Stimulated activated CD8-positive, alpha-beta memory T cell treated with anti-CD3 and anti-CD28 coated beads, Interleukin-2, amount 100 ng/mL, for 48 hours (primary cell): Measurements from ENCODE around the gene ARFGEF3.
"Not testable (repeated sequence)": the region's sequence is repeated elsewhere in the genome, so short reads cannot be mapped to it uniquely, and the experiment has no call there.

Source experiments
- DNase-seq, 2 donors: peaks; one replicate each; pipeline ENCODE4 v3.0.0-alpha.2; 2020; ENCODE audit warnings: low read depth in 2 of 2

Gene ARFGEF3

DNA sequence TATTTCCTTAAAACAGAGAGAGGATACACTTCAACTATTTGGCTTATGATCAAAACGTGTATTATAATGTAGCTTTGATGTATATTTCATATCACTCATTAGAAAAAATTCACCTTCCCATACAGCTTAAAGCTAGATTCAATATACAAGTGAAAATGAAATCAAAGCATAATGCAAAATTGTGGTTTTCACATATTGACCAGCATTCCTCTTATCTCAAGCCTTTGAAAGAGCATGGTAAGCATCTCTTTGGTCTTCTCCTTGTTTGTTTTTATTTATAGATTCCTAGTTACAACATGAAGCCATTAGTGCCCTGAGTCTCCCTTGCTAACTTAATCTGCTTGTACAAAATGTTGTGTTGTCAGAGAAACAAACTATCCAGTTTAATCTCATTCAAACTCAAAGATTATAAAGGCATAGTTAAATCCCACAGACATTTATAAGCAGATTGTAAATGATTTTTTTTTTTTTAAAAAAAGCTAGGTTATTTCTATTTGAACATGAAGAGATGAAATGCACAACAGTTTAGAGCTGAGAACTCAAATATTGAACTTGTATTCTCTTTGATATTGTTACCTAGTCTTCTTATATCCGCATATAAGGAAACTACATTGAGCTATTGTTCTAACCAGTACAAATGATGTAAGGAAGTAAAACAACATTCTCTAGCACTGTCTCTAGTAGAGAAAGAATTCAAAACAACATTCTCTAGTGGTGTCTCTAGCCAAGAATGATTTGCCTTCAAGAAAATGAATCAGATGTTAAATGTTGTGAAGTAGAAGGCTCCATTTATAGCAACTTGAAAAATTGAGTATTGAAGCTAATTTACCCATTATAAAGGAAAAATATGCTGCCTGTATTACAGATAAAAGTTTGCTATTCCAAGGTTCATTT is 184.8 kb downstream of the ARFGEF3 start:
- DNase-seq, result no peak

DNA sequence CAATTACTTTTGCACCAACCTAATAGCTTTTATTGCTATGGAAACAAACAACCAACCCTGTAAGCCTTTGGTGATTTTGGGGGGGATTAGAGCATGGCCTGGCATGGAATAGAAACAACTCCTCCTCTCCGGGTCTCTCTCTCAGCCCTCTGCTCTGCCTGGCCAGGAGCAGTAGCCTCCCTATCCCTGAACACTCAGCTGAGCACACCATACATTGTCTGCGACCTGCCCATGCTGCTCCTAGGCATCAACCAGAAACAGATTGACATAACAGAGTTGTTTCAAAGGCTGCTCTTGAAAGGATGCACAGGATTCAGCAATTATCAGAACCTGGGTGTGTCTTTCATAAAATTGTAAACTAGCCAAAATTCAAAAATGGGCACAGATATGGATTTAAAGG is 186.1 kb downstream of the ARFGEF3 start:
- no peak for DNase-seq

DNA sequence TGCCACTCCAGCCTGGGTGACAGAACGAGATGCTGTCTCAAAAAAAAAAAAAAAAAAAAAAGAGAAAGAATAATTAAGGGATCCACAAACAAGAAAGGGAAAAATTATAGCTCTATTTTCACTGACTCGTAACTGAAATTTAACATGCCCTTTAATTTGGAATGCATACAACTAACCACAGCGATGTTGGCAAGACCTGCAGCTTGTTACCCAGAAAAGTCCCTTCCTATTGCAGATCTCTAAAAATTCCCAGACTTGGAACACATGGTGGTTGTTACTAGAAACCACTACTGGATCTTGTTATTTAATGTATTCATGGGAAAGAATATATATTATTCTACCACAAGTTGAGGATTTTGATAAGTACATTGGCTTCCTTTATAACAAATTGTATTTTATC is 188.2 kb downstream of the ARFGEF3 start:
- no peak for DNase-seq

DNA sequence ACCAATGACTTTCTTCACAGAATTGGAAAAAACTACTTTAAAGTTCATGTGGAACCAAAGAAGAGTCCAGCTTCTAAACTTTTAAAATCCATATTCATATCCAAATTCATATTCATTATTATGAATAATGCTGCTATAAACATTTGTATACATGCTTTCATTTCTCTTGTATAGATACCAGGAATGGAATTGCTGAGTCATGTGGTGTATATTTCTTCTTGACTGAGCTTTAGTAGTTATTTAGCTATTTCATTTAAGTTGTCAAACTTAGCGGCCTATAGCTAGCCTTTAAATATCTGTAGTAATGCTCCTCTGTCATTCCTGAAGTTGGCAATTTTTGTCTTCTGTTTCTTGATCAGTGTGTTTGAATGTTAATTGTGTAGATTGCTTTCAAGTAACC is 196.2 kb downstream of the ARFGEF3 start:
- DNase-seq, result no peak

DNA sequence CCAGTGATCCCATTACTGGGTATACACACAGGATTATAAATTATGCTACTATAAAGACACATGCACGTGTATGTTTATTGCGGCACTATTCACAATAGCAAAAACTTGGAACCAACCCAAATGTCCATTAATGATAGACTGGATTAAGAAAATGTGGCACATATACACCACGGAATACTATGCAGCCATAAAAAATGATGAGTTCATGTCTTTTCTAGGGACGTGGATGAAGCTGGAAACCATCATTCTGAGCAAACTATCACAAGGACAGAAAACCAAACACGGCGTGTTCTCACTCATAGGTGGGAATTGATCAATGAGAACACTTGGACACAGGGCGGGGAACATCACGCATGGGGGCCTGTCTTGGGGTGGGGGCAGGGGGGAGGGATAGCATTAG is 206.9 kb downstream of the ARFGEF3 start:
- not testable (repeated sequence) for DNase-seq

DNA sequence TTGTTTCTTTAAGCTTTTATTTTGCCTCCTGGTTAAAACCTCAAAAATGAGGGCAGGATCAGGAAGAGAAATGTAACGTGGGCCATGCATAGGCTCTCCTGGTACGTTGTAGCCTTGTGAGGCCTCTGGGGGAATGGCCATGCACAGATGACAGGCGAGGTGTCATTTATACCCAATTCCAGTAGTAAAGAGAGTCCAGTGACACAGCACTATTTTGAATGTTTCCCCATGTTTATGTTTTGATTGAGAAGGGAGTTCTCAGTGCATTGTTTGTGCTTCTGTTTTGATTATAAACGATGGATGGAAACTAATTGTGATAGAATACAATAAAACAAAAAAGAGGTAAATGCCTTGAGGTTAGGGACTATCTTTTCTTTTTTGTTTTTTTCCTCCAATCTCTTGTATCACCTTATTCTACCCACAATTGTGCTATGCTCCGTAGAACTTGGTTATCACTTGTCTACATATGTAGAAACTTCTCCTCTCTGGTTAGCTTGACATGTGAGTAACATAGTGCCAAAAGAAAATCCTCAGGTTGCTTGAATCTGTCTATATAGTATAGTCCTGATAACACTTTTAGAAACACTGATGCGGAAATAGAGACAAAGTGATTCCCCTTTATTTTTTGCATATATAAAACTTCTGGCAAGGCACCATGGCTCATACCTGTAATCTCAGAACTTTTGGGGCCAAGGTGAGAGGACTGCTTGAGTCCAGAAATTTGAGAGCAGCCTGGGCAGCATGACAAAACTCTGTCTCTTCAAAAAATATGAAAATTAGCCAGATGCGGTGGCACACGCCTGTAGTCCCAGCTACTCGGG is 209.1 kb downstream of the ARFGEF3 start:
- DNase-seq, result no peak

DNA sequence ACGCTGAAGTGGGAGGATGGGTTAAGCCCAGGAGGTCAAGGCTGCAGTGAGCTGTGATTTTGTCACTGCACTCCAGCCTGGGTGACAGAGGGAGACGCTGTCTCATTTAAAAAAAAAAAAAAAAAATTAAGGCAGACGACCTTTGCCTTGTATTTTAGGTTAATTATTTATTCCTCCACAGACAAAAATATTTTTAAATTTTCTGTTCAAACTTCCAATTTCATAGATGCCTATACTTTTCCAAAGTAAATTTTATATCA is 209.6 kb downstream of the ARFGEF3 start:
- DNase-seq, result no peak

DNA sequence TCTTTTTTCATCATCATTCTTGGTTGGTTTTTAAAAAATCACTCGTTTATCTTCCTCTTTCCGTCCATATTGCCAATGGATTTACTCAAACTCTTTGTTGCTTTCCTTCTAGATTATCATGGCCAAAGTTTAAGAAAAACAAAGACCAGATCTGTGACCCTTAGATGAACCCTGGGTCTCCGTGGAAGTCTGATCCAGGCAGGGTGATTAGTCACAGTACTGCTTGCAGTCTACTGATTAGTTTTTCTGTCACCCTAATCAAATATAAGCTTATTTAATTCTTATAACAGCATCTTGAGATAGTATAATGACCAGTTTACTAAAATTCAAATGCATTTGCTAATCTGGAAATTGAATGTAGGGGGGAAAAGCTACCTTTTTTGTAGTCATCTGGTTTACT is 210.0 kb downstream of the ARFGEF3 start:
- DNase-seq, result no peak

DNA sequence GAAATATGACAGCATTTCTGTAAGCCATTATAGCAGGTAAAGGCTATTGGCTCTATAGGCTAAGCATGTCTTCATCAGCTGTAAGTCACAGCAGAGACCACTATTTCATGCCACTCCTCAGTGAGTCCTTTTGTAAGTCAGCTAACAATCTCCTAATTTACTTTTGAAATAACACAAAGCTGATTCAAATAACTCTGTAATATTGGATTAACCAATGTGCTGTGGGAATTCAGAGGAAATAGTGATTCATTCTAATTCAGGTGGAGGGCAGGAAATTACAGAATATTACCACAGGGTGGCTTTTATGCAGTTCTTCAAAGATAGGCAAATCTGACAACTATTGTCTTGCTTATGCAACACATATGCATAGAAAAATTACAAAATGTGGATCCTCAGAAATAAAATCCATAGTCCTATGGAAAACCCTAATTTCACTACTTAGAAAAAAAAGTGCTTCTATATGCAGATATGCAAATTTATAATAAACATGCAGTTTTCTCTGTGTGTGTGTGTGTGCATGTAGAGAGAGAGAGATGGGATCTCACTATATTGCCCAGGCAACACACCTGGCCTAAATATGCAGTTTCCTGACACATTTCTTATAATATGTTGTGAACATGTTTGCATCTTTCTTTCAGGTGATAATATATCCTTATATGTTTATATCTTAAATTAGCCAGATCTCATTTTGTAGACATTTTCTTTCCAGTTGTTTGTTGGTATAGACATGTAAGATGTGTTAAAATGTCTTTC is 211.1 kb downstream of the ARFGEF3 start:
- DNase-seq, result no peak

DNA sequence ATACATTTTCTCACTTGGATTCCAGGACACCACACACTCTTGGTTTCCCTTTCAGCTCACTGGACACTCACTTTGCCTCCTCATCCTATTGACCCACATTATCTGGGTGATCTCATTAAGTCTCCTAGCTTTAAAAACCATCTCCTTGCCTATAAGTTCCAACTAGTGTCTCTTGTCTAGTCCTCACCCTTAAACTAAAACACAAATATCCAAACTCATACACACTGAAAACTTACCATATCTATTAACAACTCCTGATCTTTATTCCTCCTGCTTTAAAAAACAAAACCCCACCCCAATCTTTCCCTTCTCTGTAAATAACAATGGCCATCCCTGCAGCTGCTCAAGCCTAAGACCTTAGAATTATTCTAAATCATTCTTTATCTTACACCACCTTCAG is 212.5 kb downstream of the ARFGEF3 start:
- DNase-seq, result no peak

DNA sequence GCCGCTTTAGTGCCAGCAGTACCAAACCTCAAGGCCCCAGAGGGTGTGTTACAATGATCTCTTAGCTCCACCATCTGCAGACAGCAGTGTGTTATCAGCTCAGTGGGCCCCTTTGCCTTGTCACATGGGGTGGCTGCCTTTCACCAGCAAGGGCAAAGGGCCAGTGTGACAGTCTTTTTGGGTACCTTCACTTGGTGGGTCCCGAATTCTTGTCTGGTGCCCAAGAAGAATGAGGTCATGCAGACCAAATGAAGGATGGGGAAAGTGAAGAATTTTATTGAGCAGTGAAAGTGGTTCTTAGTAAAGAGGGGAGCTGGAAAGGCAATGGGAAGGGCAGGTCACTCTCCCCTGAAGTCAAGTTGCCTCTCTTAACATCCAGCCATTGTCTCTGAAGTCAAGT is 213.1 kb downstream of the ARFGEF3 start:
- DNase-seq, result no peak

DNA sequence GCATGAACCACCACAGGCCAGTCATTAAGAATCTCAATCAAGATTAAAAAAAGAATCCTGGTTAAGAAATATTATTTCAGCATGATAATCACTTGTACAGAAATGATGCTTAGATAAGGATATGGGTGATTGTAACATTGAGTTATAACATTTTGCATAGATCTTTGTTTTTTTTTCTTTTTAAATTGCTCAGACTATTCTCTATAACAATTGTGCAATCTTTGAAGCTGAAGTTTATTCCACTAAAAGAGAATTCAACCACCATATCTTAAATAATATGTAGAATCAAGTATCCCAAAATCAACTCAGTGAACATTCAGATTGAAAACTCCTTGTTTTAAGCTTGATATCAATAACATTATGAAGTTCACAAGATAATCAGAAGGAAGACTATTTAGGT is 215.3 kb downstream of the ARFGEF3 start:
- DNase-seq, result no peak

DNA sequence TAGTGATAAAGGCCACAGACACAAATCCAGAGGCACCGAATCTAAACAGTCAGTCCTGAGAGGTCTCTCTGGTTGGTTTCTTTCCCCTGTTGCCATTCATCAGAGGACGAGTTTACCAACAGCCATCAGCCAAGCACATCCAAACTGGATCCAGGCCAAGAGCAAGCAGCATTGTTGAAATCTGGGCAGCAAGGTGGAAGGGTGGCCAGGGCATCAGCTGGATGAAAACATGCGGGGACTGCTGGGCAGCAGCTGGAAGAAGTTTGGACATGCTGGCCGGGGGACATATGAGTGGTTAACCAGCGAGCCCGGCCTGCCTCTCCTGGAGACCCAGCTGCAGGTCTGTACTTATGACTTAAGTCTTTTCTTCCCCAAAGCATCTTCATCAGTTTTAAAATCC is 216.1 kb downstream of the ARFGEF3 start, which contains the start of gene SMIM28:
Gene SMIM28 (plus strand): TSS at position 62 of the 400 bp plus-strand sequence. CDS start 168 bp downstream, at position 230.
- no peak for DNase-seq

DNA sequence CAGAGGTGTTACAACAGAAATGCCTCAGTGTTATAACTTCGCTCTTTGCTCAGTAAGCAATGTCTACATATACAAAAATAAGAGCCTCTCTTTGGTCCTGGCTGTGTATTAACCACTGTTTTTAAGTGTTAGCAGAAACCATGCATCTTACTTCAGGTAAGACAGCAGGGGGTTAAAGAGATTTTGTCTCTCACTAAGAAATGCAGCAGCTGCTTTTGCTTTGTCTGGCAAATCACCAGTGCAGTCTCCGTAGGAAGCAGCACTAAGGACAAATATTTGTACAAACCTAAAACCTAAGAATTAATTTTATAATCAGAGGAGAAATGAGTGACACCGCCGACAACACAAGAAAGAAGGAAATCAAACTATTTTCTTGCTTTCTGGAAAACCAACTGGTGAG is 216.7 kb downstream of the ARFGEF3 start:
- no peak for DNase-seq

DNA sequence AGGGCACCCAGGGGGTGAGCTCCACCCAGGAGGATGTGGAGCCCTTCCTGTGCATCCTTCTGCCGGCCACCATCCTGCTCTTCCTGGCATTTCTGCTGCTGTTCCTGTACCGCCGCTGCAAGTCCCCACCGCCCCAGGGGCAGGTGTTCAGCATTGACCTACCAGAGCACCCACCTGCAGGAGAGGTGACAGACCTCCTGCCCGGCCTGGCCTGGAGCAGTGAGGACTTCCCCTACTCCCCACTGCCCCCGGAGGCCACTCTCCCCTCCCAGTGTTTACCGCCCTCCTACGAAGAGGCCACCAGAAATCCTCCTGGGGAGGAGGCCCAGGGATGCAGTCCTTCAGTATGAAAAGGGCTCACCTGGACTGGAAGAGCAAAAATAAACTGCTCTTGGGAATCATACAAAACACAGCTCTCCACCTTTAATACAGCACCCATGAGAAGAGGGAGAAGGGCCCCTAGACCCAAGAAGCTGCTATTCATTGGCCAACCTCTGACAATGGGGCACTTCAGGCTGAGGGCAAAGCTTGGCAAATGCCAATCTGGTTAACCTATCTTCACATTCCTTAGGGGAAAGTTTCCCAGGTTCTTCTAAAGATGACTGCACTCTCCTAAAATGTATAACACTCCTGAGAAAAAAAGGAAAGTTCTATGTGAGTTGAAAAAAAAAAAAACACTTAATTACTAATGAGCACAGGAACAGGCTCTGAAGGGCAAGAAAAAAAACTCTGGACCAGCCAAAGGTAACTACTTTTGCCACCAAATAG is 220.9 kb downstream of the ARFGEF3 start:
- no peak for DNase-seq

DNA sequence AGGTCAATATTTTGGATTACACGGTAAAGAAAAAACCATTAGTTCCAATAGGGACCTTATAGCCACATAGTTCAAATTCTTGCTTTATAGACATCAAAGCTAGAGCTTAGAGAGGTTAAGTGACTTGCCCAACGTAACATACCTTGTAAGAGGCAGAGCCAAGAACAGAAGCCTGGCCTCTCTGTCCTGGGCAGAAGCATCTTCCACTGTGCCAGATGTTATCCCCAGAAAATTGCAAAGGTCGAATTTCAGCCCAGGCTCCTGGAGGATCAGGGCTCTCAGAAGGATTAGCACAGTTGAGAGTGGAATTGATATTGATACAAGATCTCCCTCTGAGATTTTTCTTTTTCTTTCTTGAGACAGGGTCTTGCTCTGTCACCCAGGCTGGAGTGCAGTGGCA is 222.0 kb downstream of the ARFGEF3 start:
- no peak for DNase-seq

DNA sequence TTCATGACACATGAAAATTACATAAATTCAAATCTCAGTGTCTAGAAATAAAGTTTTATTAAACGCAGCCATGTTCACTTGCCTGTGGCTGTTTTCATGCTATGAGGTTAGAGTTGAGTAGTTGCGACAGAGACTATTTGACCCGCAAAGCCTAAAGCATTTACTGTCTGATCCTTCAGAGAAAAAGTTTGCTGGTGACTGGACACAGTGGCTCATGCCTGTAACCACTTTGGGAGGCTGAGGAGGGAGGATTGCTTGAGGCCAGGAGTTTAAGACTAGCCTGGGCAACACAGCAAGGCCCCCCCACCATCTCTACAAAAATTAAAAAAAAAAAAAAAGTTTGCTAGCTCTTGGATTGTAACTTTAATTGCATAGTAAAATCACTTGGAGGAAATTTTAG is 225.2 kb downstream of the ARFGEF3 start:
- no peak for DNase-seq

DNA sequence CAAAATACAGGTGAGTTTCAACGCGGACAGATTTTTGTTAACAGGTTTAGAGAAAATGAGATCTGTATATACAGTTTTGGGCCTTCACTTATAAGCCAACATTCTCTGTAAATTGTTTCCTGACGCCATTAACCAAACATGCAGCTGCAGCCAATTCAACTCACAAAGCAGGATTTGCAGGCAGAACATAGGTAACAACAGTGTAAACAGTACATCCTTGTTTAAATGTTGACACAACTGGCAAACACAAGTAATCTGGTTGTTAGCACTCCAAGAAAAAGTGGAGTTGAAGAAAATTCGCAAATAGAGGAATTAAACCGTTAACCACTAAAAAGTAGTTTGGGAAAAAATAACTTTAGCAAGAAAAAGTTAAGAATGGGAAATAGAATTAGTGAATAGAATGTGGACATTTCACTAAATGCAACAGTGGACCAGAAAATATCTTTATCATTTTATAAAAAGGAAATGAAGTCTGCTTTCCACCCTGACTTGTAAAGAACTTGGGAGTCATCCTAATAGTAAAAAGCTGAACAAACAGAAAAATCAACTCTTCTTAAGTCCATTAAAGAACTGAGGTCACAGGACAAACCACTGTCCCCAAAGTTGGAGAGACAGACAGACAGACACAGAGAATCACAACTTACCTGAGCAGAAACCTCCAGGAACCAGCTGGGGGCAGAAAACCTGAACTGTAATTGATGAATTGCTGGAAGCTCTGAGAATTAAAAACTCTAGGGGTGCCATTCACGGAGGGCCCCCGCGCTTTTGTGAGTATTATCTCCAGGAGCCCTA is 226.0 kb downstream of the ARFGEF3 start:
- no peak for DNase-seq

DNA sequence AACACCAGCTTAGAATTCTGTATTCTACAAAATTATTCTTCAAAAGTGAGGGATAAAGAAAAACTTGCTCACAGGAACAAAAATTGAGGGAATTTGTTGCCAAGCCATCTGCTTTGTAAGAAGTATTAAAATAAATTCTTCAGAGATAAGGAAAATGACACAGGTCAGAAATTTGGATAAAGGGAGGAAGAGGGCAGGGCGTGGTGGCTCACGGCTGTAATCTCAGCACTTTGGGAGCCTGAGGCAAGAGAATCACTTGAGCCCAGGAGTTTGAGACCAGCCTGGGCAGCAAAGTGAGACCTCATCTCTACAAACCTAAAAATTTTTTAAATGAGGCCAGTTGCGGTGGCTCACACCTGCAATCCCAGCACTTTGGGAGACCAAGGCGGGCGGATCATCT is 227.8 kb downstream of the ARFGEF3 start:
- DNase-seq, result no peak
